Central memory CD4-positive, alpha-beta T cell (primary cell): ENCODE results near the gene BAAT.

ENCODE experiments used
- DNase-seq: peaks from one replicate; pipeline ENCODE4 v3.0.0; 2022

Gene BAAT

DNA sequence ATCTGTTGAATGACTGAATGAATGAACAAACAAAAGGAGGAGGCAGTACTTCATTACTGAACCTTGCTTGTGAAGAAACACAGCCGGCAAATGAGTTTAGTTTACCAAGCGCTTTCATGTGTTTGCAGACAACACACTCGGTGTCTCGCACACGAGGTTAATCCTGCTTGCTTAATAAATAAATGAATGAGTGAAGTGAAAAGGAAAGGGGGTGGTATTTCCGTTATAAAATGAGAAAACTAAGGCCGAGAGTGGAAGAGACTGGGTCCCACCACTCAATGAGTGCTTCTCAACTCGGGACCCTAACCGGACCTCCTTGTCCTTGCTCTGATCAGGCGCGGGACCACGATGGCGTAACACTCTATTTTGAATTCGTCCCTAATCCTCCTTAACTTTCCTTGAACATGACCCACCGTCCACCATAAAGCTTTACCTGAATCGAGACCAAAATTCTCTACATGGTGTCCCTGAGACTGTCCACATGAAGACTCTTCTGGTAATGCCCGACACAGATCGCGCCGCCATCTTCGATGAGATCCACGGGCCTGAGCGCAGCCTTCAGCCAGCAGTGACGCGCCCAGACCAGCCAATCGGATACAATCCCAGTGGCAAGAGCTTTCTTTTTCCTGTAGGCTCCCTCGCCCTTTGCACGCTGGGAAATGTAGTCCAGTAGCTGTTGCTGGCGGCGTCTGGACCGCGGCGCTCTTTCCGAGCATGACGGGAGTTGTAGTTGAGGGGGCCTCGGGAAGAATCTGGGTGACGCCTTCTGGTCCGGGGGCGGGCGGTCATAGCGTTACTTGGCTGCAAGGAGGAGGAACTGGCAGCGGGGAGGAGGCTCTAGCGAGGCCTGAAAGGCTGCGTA lies 13.5 kb upstream of the BAAT start, which contains the start of the genes MRPL50 and ZNF189:
MRPL50 (minus strand) TSS at position 551 of the 862 bp plus-strand sequence; CDS start at position 525, 26 bp downstream.
ZNF189 (plus strand) TSS at position 784 of the 862 bp plus-strand sequence. CDS start 306 bp downstream, outside the sequence.
- DNase-seq = peak; percentile 97

GRCh38 chr9:101397746-101398067 lies 12.9 kb upstream of the BAAT start:
- DNase-seq = no peak

DNA sequence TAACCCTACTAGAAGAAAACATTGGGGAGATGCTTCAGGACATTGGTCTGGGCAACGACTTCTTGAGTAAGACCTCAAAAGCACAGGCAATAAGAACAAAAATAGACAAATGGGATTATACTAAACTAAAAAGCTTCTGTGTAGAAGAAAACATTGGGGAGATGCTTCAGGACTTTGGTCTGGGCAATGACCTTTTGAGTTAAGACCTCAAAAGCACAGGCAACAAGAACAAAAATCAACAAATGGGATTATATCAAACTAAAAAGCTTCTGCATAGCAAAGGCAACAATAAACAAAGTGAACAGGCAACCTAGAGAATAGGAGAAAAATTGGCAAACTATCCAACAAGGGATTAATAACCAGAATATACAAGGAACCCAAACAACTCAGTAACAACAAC lies 9.9 kb upstream of the BAAT start:
- no peak for DNase-seq

GRCh38 chr9:101393135-101393534 lies 8.3 kb upstream of the BAAT start:
- no peak for DNase-seq

DNA sequence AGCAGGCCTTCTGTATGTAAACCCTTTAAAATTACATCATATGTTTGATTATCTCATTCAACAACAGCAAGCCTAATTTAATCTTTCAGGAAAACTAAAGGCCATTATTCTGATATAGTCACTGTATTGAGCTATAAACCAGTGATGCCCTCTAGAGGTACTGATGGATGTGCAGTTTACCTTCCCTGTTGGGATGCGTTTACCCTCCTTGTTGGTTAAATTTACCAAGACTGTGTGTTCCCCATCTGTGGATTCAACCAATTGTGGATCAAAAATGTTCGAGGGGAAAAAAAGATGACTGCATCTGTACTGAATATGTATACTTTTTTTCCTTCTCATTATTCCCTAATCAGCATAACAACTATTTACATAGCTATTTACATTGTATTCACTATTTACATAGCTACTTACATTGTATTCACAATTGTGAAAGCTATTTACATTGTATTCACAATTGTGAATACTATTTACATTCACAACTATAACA lies 3.7 kb upstream of the BAAT start:
- DNase-seq = no peak

- peak; percentile 24 for DNase-seq
Observed at GRCh38 chr9:101387871-101388506, 3.2 kb upstream of the BAAT start.

DNA sequence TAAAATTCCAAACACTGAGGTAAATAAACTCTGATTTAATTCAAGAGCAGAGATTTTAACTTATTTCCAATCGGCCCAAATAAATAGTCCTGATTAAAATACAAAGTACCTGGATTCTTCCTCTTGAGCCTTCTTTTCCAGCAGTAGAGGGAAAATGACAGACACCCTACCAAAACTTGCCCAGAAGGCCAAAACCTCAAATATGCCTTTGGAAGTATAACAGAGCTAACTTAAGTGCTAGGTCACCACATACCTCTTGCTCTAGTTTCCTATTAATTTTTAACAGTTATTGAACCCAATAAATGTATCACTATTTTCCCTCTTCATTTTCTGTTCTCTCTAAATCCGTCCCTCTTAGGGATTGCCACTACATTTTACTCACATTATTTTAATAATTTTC lies 1.4 kb downstream of the BAAT start:
- no peak for DNase-seq

DNA sequence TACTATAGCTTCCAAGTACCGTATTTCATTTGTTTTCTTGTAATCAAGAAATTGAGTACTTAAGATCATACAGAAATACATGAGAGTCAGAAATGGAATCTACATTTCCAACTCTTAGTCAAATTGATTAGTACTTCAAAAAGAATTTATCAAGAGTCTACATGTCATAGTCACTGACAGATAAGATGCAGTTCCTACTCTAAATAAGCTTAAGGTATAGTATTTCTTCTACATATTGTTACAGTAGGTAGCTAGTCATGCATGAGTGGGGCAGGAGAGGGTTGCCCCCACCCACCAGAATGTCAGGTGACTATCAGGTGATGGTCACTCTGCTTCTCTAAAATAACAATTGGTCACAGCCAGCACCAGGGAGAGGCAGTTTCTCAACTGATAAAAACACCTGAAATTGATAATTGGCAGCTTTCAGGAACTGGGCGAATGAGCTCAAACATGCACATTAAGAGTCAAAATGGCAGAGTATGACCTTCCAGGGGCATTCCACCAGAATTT lies 2.9 kb downstream of the BAAT start:
- no peak for DNase-seq

- DNase-seq = no peak
Observed at GRCh38 chr9:101381118-101381517, 3.7 kb downstream of the BAAT start.

GRCh38 chr9:101380295-101380694 lies 4.5 kb downstream of the BAAT start:
- no peak for DNase-seq

- no peak for DNase-seq
Observed at GRCh38 chr9:101376111-101376848, 8.5 kb downstream of the BAAT start.

GRCh38 chr9:101375546-101375945 lies 9.3 kb downstream of the BAAT start:
- no peak for DNase-seq

- DNase-seq = no peak
Observed at GRCh38 chr9:101372327-101373118, 12.3 kb downstream of the BAAT start.

- DNase-seq = no peak
Observed at GRCh38 chr9:101371813-101372212, 13.0 kb downstream of the BAAT start.

- DNase-seq = no peak
Observed at GRCh38 chr9:101369884-101370531, 14.8 kb downstream of the BAAT start.

DNA sequence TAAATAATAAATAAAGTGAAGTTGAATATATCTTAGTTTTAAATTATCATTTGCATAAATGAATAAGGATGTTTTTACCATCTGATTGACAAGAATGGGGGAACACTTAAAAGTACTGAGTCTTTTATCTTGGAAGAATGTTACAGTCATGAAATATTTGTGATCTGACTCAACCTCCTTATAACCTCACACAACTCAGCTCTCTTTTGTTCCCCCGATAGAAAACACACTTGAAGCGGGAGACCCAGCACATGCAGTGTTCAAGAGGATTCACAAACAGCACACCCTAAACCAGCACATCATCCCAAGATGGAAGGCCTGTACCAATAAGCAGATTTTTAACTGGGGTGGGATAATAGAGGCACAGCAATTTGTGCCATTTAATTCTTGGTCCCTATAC lies 15.5 kb downstream of the BAAT start:
- DNase-seq = no peak

GRCh38 chr9:101367323-101367722 lies 17.5 kb downstream of the BAAT start:
- no peak for DNase-seq

DNA sequence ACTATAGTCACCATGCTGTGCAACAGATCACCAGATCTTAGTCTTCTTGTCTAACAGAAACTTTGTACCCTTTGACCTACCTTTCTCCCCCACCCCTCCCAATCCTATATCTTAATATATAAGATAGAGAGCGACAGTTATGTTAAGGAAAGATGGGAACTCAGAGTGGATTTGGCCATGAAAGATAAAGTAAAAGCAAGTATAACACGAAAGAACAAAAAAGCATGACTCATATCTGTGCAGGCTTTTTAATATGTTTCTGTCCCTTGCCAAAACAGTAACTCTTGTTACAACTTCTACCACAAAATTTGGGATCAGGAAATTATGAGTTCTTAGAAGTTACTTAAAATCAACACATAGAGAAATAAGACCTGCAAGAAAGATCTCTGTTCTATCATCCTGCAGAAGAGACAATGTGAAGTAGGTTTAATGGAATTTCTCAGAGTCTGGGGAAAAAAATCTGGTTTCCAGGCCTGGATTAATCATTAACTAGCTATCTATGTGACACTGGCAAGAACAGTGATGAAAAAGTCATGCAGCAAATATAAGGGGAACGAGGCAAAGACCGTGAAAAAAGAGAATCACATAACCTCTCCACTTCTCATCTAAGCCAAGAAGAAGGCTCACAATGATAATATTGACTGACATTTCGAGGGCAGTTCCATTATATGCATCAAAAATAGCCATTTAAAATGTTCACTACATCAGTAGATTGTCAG lies 18.6 kb downstream of the BAAT start:
- no peak for DNase-seq

DNA sequence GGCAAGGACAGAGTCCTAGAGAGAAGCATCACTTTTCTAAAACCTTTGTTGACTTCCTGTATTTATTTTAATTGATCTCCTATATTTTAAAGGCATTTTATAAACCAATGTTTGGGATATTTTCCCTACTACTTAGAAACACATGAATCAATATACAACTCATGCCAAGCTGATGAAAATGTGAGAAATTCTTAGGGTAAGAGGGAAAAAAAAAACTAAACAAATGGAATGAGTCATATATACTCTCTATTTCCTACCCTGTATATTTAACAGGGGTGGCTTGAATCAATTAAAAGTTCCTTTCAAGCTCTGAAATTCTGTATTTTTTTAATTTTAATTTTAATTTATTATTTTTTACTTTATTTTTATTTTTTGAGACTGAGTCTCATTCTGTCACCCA lies 19.6 kb downstream of the BAAT start:
- no peak for DNase-seq

DNA sequence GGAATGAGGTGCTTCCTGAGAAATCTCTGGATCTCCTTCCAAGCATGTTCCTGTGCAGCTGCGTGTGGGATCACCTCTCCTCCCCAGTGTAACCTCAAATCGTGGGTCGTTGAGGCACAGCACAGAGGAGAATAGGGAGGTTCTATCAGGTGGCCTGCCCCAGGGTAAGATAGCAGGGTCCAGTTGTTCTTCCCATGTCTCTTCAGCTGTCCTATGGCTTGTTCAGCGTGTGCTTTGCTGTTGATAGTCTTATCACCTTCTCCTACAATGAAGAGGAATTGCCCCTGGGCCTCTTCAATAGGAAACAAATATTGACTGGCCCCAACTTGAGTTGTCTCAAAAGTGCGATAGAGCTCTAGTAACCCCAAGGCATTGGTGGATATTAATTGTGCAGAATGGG lies 22.4 kb downstream of the BAAT start:
- DNase-seq = no peak

DNA sequence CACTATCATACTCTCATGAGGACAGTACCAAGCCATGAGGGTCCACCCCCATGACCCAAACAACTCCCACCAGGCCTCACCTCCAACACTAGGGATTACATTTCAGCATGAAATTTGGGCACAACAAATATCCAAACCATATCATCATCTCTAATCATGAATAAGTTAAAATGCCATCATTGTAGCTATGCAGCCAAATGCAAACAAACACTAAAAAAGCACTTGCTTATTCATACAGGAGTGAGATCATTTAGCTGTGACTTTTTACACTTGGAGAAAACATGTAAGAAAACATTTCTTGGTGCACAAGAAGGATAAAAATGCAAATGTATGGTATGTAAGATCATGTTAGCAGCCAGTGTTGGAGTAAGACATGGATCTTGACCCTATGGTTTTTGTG lies 24.2 kb downstream of the BAAT start:
- no peak for DNase-seq
